ENCODE data around the gene SLC25A13.

GRCh38 chr7:96320442-96320841 is 1.5 kb downstream of the SLC25A13 start:
- TF ChIP-seq, protein P1, sequence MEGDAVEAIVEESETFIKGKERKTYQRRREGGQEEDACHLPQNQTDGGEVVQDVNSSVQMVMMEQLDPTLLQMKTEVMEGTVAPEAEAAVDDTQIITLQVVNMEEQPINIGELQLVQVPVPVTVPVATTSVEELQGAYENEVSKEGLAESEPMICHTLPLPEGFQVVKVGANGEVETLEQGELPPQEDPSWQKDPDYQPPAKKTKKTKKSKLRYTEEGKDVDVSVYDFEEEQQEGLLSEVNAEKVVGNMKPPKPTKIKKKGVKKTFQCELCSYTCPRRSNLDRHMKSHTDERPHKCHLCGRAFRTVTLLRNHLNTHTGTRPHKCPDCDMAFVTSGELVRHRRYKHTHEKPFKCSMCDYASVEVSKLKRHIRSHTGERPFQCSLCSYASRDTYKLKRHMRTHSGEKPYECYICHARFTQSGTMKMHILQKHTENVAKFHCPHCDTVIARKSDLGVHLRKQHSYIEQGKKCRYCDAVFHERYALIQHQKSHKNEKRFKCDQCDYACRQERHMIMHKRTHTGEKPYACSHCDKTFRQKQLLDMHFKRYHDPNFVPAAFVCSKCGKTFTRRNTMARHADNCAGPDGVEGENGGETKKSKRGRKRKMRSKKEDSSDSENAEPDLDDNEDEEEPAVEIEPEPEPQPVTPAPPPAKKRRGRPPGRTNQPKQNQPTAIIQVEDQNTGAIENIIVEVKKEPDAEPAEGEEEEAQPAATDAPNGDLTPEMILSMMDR (IDR thresholded peaks at IDR 0.05 in 4 of 5, conservative IDR thresholded peaks at IDR 0.05 in 1 of 5): no peak
- TF ChIP-seq POLR2A (IDR thresholded peaks at IDR 0.05): no peak
